PC-3 (cell line): ENCODE data around the gene ADAM12. TPM values are rescaled to one million over a fixed set of nuclear protein-coding genes. Genes with fewer than 3 reads are reported as not detected.

Source experiments
- ATAC-seq: fragments of 200-7000 bp; cut with Tn5 transposase; 2 replicates; pipeline ENCODE4 v1.9.1; 2020; ENCODE audit warnings: mild to moderate bottlenecking, moderate library complexity
- BruUV-seq: library from RNA; stranded (reverse); fragments of 400-500 nt; replicated peaks from 2 replicates; lab custom pipeline; 2021; lab: Mats Ljungman, UMichigan
- CTCF ChIA-PET: fragments of 300-600 bp; sonication (Branson Sonifier 250); formaldehyde crosslinking; loops from one replicate; lab custom pipeline; 2022; ENCODE audit warnings: antibody characterized with exemption; lab: Charles Lee
- POLR2A ChIA-PET: fragments of 300-600 bp; sonication (Branson Sonifier 250); formaldehyde crosslinking; loops from one replicate; lab custom pipeline; 2022; ENCODE audit warnings: antibody characterized with exemption; ENCODE audit not compliant: unreplicated experiment; lab: Charles Lee
- DNase-seq: peaks from one replicate; pipeline ENCODE4 v3.0.0-alpha.2; 2015
- H2AFZ ChIP-seq: fragments of 300-600 bp; sonication (generic); 2 replicates; pipeline ENCODE4 v1.6.0; 2016; ENCODE audit warnings: antibody characterized with exemption, low read length
- H3F3A ChIP-seq: fragments of 300-600 bp; sonication (generic); one replicate; pipeline ENCODE4 v1.6.0; 2017; ENCODE audit warnings: antibody characterized with exemption, low read length, control low read depth, mild to moderate bottlenecking; ENCODE audit not compliant: unreplicated experiment
- H3K27ac ChIP-seq: fragments of 300-600 bp; sonication (generic); 2 replicates; pipeline ENCODE4 v1.5.1; 2016; ENCODE audit warnings: mild to moderate bottlenecking, low read length
- H3K27me3 ChIP-seq: fragments of 300-600 bp; sonication (generic); 2 replicates; pipeline ENCODE4 v1.6.1; 2016; ENCODE audit warnings: low read length, mixed read lengths
- H3K36me3 ChIP-seq: fragments of 300-600 bp; sonication (generic); 2 replicates; pipeline ENCODE4 v1.6.1; 2016; ENCODE audit warnings: low read depth, mixed run types, low read length, mixed read lengths
- H3K4me1 ChIP-seq: fragments of 300-600 bp; sonication (generic); 2 replicates; pipeline ENCODE4 v1.5.1; 2016; ENCODE audit warnings: low read length; ENCODE audit not compliant: insufficient read depth
- H3K4me2 ChIP-seq: fragments of 300-600 bp; sonication (generic); 2 replicates; pipeline ENCODE4 v1.6.0; 2016; ENCODE audit warnings: low read length
- H3K4me3 ChIP-seq: fragments of 300-600 bp; sonication (generic); 2 replicates; pipeline ENCODE4 v1.5.1; 2016; ENCODE audit warnings: mild to moderate bottlenecking, low read length, mixed read lengths
- H3K79me2 ChIP-seq: fragments of 300-600 bp; sonication (generic); 2 replicates; pipeline ENCODE4 v1.6.1; 2017; ENCODE audit warnings: low read length, mixed read lengths
- H3K9ac ChIP-seq: fragments of 300-600 bp; sonication (generic); 2 replicates; pipeline ENCODE4 v1.6.0; 2016; ENCODE audit warnings: mild to moderate bottlenecking, low read length
- H3K9me2 ChIP-seq: fragments of 300-600 bp; sonication (generic); replicated peaks from 2 replicates; pipeline ENCODE4 v1.6.1; 2016; ENCODE audit warnings: mixed run types, low read length, mixed read lengths
- H3K9me3 ChIP-seq: fragments of 300-600 bp; sonication (generic); 2 replicates; pipeline ENCODE4 v1.6.1; 2016; ENCODE audit warnings: low read length, mixed read lengths
- H4K20me1 ChIP-seq: fragments of 300-600 bp; sonication (generic); 2 replicates; pipeline ENCODE4 v1.6.1; 2016; ENCODE audit warnings: low read length, mixed read lengths
- CTCF ChIP-seq: fragments of 300-600 bp; sonication (generic); conservative IDR thresholded peaks from 2 replicates; pipeline ENCODE4 v1.5.1; 2017; ENCODE audit warnings: antibody characterized with exemption, low read depth, mild to moderate bottlenecking, low read length
- EZH2 ChIP-seq: fragments of 300-600 bp; sonication (generic); IDR thresholded peaks from one replicate; pipeline ENCODE4 v1.6.1; 2017; ENCODE audit warnings: antibody characterized with exemption, mild to moderate bottlenecking, low read length; ENCODE audit not compliant: unreplicated experiment
- EZH2phosphoT487 ChIP-seq: fragments of 300-600 bp; sonication (generic); IDR thresholded peaks from 2 replicates; pipeline ENCODE4 v1.6.1; 2018; ENCODE audit warnings: mild to moderate bottlenecking, antibody characterized with exemption, low read length, borderline replicate concordance
- intact Hi-C: fragments of 100-400 bp; cut with micrococcal nuclease; formaldehyde crosslinking; loops from 2 replicates; pipeline ENCODE4 v1.9.0; 2023
- total RNA-seq: library from RNA; depleted of rRNA; stranded (reverse); fragments of >200 nt; gene quantifications from 2 replicates; pipeline ENCODE4 v1.2.3, GENCODE V29; 2014

The ADAM12 gene
- total RNA-seq, 1 experiment from 2014 or later, result 3.4 TPM

DNA sequence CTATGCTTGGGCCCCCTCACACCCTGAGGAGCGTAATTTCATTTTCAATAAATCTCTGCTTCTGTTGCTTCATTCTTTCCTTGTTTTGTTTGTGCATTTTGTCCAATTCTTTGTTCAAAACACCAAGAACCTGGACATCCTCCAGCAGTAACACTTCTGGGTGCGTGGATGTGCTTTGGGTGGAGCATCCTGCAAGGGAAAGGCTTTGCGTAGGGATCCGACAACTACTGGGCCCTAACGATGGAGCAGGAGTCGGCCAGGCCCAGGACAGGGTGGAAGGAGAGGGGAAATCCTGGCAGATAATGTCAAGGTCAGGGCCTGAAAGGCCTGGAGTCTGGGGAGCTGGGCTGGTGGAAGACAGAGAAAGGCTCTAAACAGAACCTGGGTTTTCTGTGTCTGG, 231.8 kb downstream of the ADAM12 start:
- Histone ChIP-seq H2AFZ (no peak overlapping the region), H3K4me3 (no peak overlapping the region), H3K27me3 (no peaks in the 10 kb centered on the region), H3K36me3 (no peaks in the 10 kb centered on the region), H3K9me3 (no peaks in the 10 kb centered on the region), H3K27ac (no peak overlapping the region), H4K20me1 (no peaks in the 10 kb centered on the region), H3K9me2 (no peaks in the 10 kb centered on the region), H3K4me1 (no peaks in the 10 kb centered on the region), H3K4me2 (no peak overlapping the region), H3F3A (no peaks in the 10 kb centered on the region), H3K9ac (no peak overlapping the region), H3K79me2 (no peaks in the 10 kb centered on the region)
- CTCF ChIA-PET, result no interaction called here
- intact Hi-C loops, result no loop called here
- DNase-seq, result no peak
- ATAC-seq, result no peak
- POLR2A ChIA-PET, result no interaction called here
- BruUV-seq, result no TSS peak
- no peak for TF ChIP-seq EZH2phosphoT487
- no peak for TF ChIP-seq EZH2
- no peak for TF ChIP-seq CTCF

DNA sequence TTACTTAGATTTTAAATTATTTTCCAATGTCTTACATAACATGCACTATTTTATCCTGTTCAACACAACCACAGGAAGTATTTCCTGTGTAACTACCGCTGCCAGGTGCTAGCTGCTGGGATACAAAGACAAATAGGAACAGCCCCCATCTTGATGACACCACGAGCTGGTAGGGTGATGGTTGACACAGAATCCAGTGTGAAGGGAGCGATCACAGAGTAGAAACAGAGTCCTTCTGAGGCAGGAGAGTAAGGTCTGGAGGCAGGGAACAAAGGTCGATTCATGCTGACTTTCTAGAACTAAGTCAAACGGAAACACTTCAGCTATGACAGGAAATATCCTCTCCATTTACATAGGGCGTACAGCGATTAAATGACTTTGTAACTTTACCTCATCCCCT, 232.3 kb downstream of the ADAM12 start:
- H3K4me3 ChIP-seq, result no peak overlapping the region
- H2AFZ ChIP-seq, result no peak overlapping the region
- H3K4me1 ChIP-seq, result no peaks in the 10 kb centered on the region
- POLR2A ChIA-PET, result no interaction called here
- H3K9ac ChIP-seq, result no peak overlapping the region
- no peak for ATAC-seq
- CTCF ChIA-PET, result no interaction called here
- intact Hi-C loops, result no loop called here
- DNase-seq, result no peak
- H3K9me3 ChIP-seq, result no peaks in the 10 kb centered on the region
- no peaks in the 10 kb centered on the region for H3F3A ChIP-seq
- TF ChIP-seq EZH2phosphoT487, result no peak
- no peak for TF ChIP-seq EZH2
- TF ChIP-seq CTCF, result no peak
- H3K4me2 ChIP-seq, result no peak overlapping the region
- H3K9me2 ChIP-seq, result no peaks in the 10 kb centered on the region
- no peaks in the 10 kb centered on the region for H4K20me1 ChIP-seq
- no peaks in the 10 kb centered on the region for H3K79me2 ChIP-seq
- H3K27ac ChIP-seq, result no peak overlapping the region
- H3K36me3 ChIP-seq, result no peaks in the 10 kb centered on the region
- no TSS peak for BruUV-seq
- H3K27me3 ChIP-seq, result no peaks in the 10 kb centered on the region

DNA sequence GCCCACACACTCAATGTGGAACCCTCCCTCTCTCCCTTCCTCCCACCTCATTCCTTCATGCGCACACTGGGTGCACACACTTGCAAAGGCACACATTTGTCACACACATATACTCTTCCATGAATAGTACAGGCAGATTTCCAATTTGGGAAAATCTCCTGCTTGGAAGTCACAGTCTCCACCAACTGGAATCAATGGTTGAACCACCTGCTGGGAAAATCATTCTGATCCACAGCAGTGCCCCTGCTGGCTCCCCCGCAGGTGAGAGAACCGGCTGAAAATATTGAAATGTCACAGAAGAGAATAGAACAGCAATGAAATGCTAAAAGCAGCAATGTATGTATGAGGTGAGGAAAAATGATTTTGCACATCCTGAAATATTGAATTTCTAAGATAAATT, 232.7 kb downstream of the ADAM12 start:
- Histone ChIP-seq H3K4me3 (no peak overlapping the region), H3K4me2 (no peak overlapping the region), H3K36me3 (no peaks in the 10 kb centered on the region), H4K20me1 (no peaks in the 10 kb centered on the region), H3K27ac (no peak overlapping the region), H3K4me1 (no peaks in the 10 kb centered on the region), H3K27me3 (no peaks in the 10 kb centered on the region), H3K79me2 (no peaks in the 10 kb centered on the region), H3K9ac (no peak overlapping the region), H2AFZ (no peak overlapping the region), H3K9me2 (no peaks in the 10 kb centered on the region), H3K9me3 (no peaks in the 10 kb centered on the region), H3F3A (no peaks in the 10 kb centered on the region)
- no peak for DNase-seq
- intact Hi-C loops, result no loop called here
- POLR2A ChIA-PET, result no interaction called here
- TF ChIP-seq EZH2, result no peak
- BruUV-seq, result no TSS peak
- no peak for ATAC-seq
- CTCF ChIA-PET, result no interaction called here
